H1 (cell line): ENCODE data around the gene CHN2. TPM values are rescaled to one million over a fixed set of nuclear protein-coding genes. Genes with fewer than 3 reads are reported as not detected.

Experiments used
- CTCF ChIA-PET: fragments of 300-600 bp; sonication (Branson Sonifier 250); formaldehyde crosslinking; loops from one replicate; lab custom pipeline; 2021; ENCODE audit not compliant: partially characterized antibody; lab: Charles Lee
- POLR2A ChIA-PET: fragments of 300-600 bp; sonication (Branson Sonifier 250); formaldehyde crosslinking; loops from one replicate; lab custom pipeline; 2021; ENCODE audit warnings: inconsistent platforms; ENCODE audit not compliant: partially characterized antibody; lab: Charles Lee
- DNase-seq, 2 experiments: peaks; one replicate each; pipeline versions ENCODE4 v3.0.0 to v3.0.0-alpha.2; 2010 to 2022; ENCODE audit warnings: low spot score in 2 of 2, low read depth in 1 of 2, mixed read lengths in 1 of 2
- FAIRE-seq: peaks from 2 replicates; lab custom pipeline; 2011; peaks lifted over from hg19 to GRCh38; lab: Jason Lieb, UNC
- H2AFZ ChIP-seq: 2 replicates; pipeline ENCODE4 v1.8.1; 2012; ENCODE audit warnings: low read length, inconsistent platforms
- H2AK5ac ChIP-seq: 2 replicates; pipeline ENCODE4 v1.6.1; 2013; ENCODE audit warnings: low read depth, low read length
- H2BK120ac ChIP-seq: replicated peaks from 2 replicates; pipeline ENCODE3; 2013; ENCODE audit warnings: low read depth, low read length, inconsistent platforms
- H2BK12ac ChIP-seq: 2 replicates; pipeline ENCODE4 v1.6.1; 2013; ENCODE audit warnings: low read depth, low read length
- H2BK15ac ChIP-seq: 2 replicates; pipeline ENCODE4 v1.6.1; 2013; ENCODE audit warnings: low read length
- H2BK20ac ChIP-seq: 2 replicates; pipeline ENCODE4 v1.6.1; 2013; ENCODE audit warnings: low read length
- H2BK5ac ChIP-seq: 2 replicates; pipeline ENCODE4 v1.6.1; 2013; ENCODE audit warnings: low read depth, low read length
- H3K14ac ChIP-seq: 2 replicates; pipeline ENCODE4 v1.6.1; 2013; ENCODE audit warnings: inconsistent platforms; ENCODE audit not compliant: insufficient read length
- H3K18ac ChIP-seq: 2 replicates; pipeline ENCODE4 v1.6.1; 2013; ENCODE audit warnings: low read length; ENCODE audit errors: extremely low read depth
- H3K23ac ChIP-seq: 2 replicates; pipeline ENCODE4 v1.6.1; 2013; ENCODE audit warnings: inconsistent platforms; ENCODE audit not compliant: insufficient read length
- H3K23me2 ChIP-seq: 2 replicates; pipeline ENCODE4 v1.6.1; 2013; ENCODE audit warnings: low read depth, low read length
- H3K27ac ChIP-seq: 2 replicates; pipeline ENCODE4 v1.6.1; 2011; ENCODE audit warnings: low read depth, low read length, inconsistent platforms
- H3K27me3 ChIP-seq, 4 experiments: replicated peaks in 1 of 4; 1 replicate in 1 of 4; 2 replicates in 3 of 4; pipeline versions ENCODE4 v1.6.1 to v1.8.1; 2011 to 2013; ENCODE audit warnings: low read length in 3 of 4, mild to moderate bottlenecking in 3 of 4, inconsistent platforms in 2 of 4, mixed read lengths in 2 of 4, moderate library complexity in 1 of 4; ENCODE audit not compliant: control insufficient read depth in 3 of 4, insufficient read depth in 3 of 4; ENCODE audit errors: extremely low read depth in 1 of 4
- H3K36me3 ChIP-seq, 4 experiments: 2 replicates each; pipeline versions ENCODE4 v1.6.1 to v1.8.1; 2011 to 2013; ENCODE audit warnings: mild to moderate bottlenecking in 4 of 4, low read length in 3 of 4, moderate library complexity in 2 of 4, control low read depth in 1 of 4, inconsistent platforms in 1 of 4; ENCODE audit not compliant: insufficient read depth in 4 of 4, control insufficient read depth in 2 of 4
- H3K4ac ChIP-seq: replicated peaks from 2 replicates; pipeline ENCODE3; 2013; ENCODE audit warnings: low read length, low read depth, mixed read lengths, inconsistent platforms; ENCODE audit not compliant: insufficient read length
- H3K4me1 ChIP-seq, 4 experiments: replicated peaks in 1 of 4; 1 replicate in 1 of 4; 2 replicates in 3 of 4; pipeline versions ENCODE4 v1.6.1 to v1.8.1; 2011 to 2013; ENCODE audit warnings: low read length in 3 of 4, inconsistent platforms in 2 of 4, mixed read lengths in 1 of 4; ENCODE audit not compliant: insufficient read depth in 4 of 4, control insufficient read depth in 3 of 4
- H3K4me2 ChIP-seq, 2 experiments: 2 replicates each; pipeline versions ENCODE4 v1.6.1 to v1.8.1; 2011 to 2013; ENCODE audit warnings: low read depth in 2 of 2, low read length in 2 of 2, control low read depth in 1 of 2, inconsistent platforms in 1 of 2, mild to moderate bottlenecking in 1 of 2; ENCODE audit not compliant: insufficient read depth in 1 of 2
- H3K4me3 ChIP-seq, 4 experiments: fragments of 200-600, 300-600 bp in 1 of 4; sonication (generic), shearing (Covaris generic), sonication (Bioruptor Twin) in 1 of 4; 2 replicates each; pipeline versions ENCODE4 v1.5.1 to v1.8.1; 2011 to 2016; ENCODE audit warnings: low read length in 4 of 4, low read depth in 3 of 4, control low read depth in 2 of 4, inconsistent platforms in 2 of 4, mild to moderate bottlenecking in 2 of 4, mixed read lengths in 1 of 4, moderate library complexity in 1 of 4; ENCODE audit not compliant: insufficient read depth in 2 of 4; ENCODE audit errors: extremely low read depth in 1 of 4
- H3K56ac ChIP-seq: replicated peaks from 2 replicates; pipeline ENCODE3; 2013; ENCODE audit warnings: low read depth, mild to moderate bottlenecking, mixed read lengths, low read length, inconsistent platforms; ENCODE audit not compliant: insufficient read length
- H3K79me1 ChIP-seq: 2 replicates; pipeline ENCODE4 v1.6.1; 2013; ENCODE audit warnings: low read depth, low read length, control low read depth
- H3K79me2 ChIP-seq, 2 experiments: 2 replicates each; pipeline versions ENCODE4 v1.6.1 to v1.8.1; 2012 to 2013; ENCODE audit warnings: low read length in 2 of 2, mild to moderate bottlenecking in 2 of 2, inconsistent platforms in 1 of 2; ENCODE audit not compliant: insufficient read depth in 2 of 2, control insufficient read depth in 1 of 2
- H3K9ac ChIP-seq, 4 experiments: replicated peaks in 1 of 4; 1 replicate in 1 of 4; 2 replicates in 3 of 4; pipeline versions ENCODE4 v1.6.1 to v1.8.1; 2011 to 2013; ENCODE audit warnings: low read depth in 3 of 4, low read length in 3 of 4, control low read depth in 2 of 4, mild to moderate bottlenecking in 2 of 4, moderate library complexity in 2 of 4, inconsistent platforms in 1 of 4; ENCODE audit errors: extremely low read depth in 1 of 4
- H3K9me3 ChIP-seq, 2 experiments: 2 replicates each; pipeline versions ENCODE4 v1.6.1 to v1.8.1; 2012 to 2013; ENCODE audit warnings: mild to moderate bottlenecking in 2 of 2, moderate library complexity in 2 of 2, control low read depth in 1 of 2, inconsistent platforms in 1 of 2, low read depth in 1 of 2, low read length in 1 of 2, mixed read lengths in 1 of 2; ENCODE audit not compliant: insufficient read depth in 2 of 2
- H4K20me1 ChIP-seq, 2 experiments: replicated peaks in 1 of 2; 2 replicates each; pipeline versions ENCODE3 to v1.8.1; 2011 to 2013; ENCODE audit warnings: inconsistent platforms in 2 of 2, low read length in 2 of 2, mild to moderate bottlenecking in 1 of 2; ENCODE audit not compliant: insufficient read depth in 2 of 2, control insufficient read depth in 1 of 2
- H4K5ac ChIP-seq: 2 replicates; pipeline ENCODE4 v1.6.1; 2013; ENCODE audit warnings: low read length, low read depth, mixed read lengths, inconsistent platforms; ENCODE audit not compliant: insufficient read length
- H4K8ac ChIP-seq: 2 replicates; pipeline ENCODE4 v1.8.0; 2013; ENCODE audit warnings: mild to moderate bottlenecking, moderate library complexity, low read length, inconsistent platforms; ENCODE audit not compliant: insufficient read depth; ENCODE audit errors: extremely low read depth
- H4K91ac ChIP-seq: replicated peaks from 2 replicates; pipeline ENCODE3; 2013; ENCODE audit warnings: low read length, mixed read lengths, inconsistent platforms; ENCODE audit not compliant: insufficient read length
- EGR1 ChIP-seq: IDR thresholded peaks from 2 replicates; pipeline ENCODE4 v1.6.1; 2011; ENCODE audit warnings: low read depth, low read length, borderline replicate concordance
- EP300 ChIP-seq, 2 experiments: IDR thresholded peaks; 1 replicate in 1 of 2; 2 replicates in 1 of 2; pipeline ENCODE4 v1.6.1; 2011 to 2012; ENCODE audit warnings: low read depth in 2 of 2, low read length in 2 of 2, mild to moderate bottlenecking in 2 of 2, borderline replicate concordance in 1 of 2, inconsistent platforms in 1 of 2, moderate library complexity in 1 of 2
- EZH2 ChIP-seq: fragments of 200-600 bp; sonication (generic); IDR thresholded peaks from 2 replicates; pipeline ENCODE4 v1.7.1; 2012; ENCODE audit warnings: low read depth, mild to moderate bottlenecking, moderate library complexity, low read length, inconsistent platforms; ENCODE audit not compliant: severe bottlenecking
- HDAC2 ChIP-seq, 2 experiments: fragments of 300-600 bp in 1 of 2; sonication (generic) in 1 of 2; IDR thresholded peaks; 2 replicates each; pipeline ENCODE4 v1.6.1; 2011 to 2012; ENCODE audit warnings: low read depth in 2 of 2, low read length in 2 of 2, mild to moderate bottlenecking in 2 of 2, moderate library complexity in 2 of 2, borderline replicate concordance in 1 of 2, inconsistent platforms in 1 of 2
- SP2 ChIP-seq: IDR thresholded peaks from 2 replicates; pipeline ENCODE4 v1.6.1; 2012; ENCODE audit warnings: mild to moderate bottlenecking, low read length, inconsistent platforms
- WGBS, 2 experiments: shearing (Covaris generic) in 1 of 2; methylation state at CpG; one replicate each; pipeline versions ENCODE4 v1.1.6 to v1.1.7; 2013 to 2015; ENCODE audit warnings: low lambda C conversion rate in 2 of 2, mixed read lengths in 2 of 2, inconsistent platforms in 1 of 2, low coverage in 1 of 2, missing lambda C conversion rate in 1 of 2; ENCODE audit not compliant: insufficient replicate concordance in 2 of 2, insufficient coverage in 1 of 2, insufficient read length in 1 of 2; ENCODE audit errors: extremely low coverage in 1 of 2, missing lambda C conversion rate in 1 of 2; 5-methylcytosine and 5-hydroxymethylcytosine counted together
- polyA plus RNA-seq, 7 experiments: library from polyadenylated mRNA; depleted of rRNA in 3 of 7; stranded (reverse) in 5 of 7; unstranded in 2 of 7; fragments of >200 nt in 5 of 7; fragments of 200-250 nt in 2 of 7; gene quantifications; 1 replicate in 5 of 7; 2 replicates in 1 of 7; 4 replicates in 1 of 7; pipeline versions ENCODE4 v1.2.1 to v1.2.3, GENCODE V29; 2011 to 2013; ENCODE audit warnings: missing spikeins in 2 of 7, mixed read lengths in 2 of 7
- total RNA-seq: library from RNA; stranded (reverse); fragmentation: NEBNext Ultra II Directional; extraction: Animal tissue kit (Norgen Biotek cat#: 25700); gene quantifications from 2 replicates; pipeline ENCODE4 v1.2.1, GENCODE V29; 2021

CHN2 gene
- total and polyA plus RNA-seq, 2 of the 8 experiments (the other 6 are each of a cell fraction or from before 2014, with no cell fraction given) = 2.9 to 4.8 TPM

GRCh38 chr7:29463504-29464158 is 269.1 kb downstream of the CHN2 start:
- WGBS, 2 experiments = 87% methylated on average over 3 of the region's 3 CpGs; no CpG with 5 or more reads in 1 of the 2 experiments
- FAIRE-seq (no peak), DNase-seq (no peak)
- no peaks in the 10 kb centered on the region for H3K36me3 ChIP-seq
- H2AFZ ChIP-seq = no peak overlapping the region
- no peak overlapping the region for H4K8ac ChIP-seq
- no peak overlapping the region for H3K23ac ChIP-seq
- no peak overlapping the region for H4K91ac ChIP-seq
- no peaks in the 10 kb centered on the region for H3K27me3 ChIP-seq
- H2BK120ac ChIP-seq = no peak overlapping the region
- H4K5ac ChIP-seq = no peak overlapping the region
- ChIA-PET POLR2A (no interaction called here), CTCF (no interaction called here)
- H3K9ac ChIP-seq = no peak overlapping the region
- no peaks in the 10 kb centered on the region for H4K20me1 ChIP-seq
- H3K9me3 ChIP-seq = no peaks in the 10 kb centered on the region
- no peak overlapping the region for H3K27ac ChIP-seq
- H3K4me1 ChIP-seq = no peaks in the 10 kb centered on the region
- no peaks in the 10 kb centered on the region for H3K79me1 ChIP-seq
- no peaks in the 10 kb centered on the region for H3K23me2 ChIP-seq
- no peak overlapping the region for H2BK20ac ChIP-seq
- H2BK12ac ChIP-seq = no peak overlapping the region
- H3K14ac ChIP-seq = no peak overlapping the region
- no peak overlapping the region for H3K4me2 ChIP-seq
- H3K4me3 ChIP-seq = no peak overlapping the region
- H2AK5ac ChIP-seq = no peak overlapping the region
- H3K18ac ChIP-seq = no peak overlapping the region
- H3K79me2 ChIP-seq = no peaks in the 10 kb centered on the region
- no peak overlapping the region for H3K4ac ChIP-seq
- no peak for TF ChIP-seq HDAC2 (IDR thresholded peaks at IDR 0.05; ENCODE audit: borderline replicate concordance in 1 of 2, low read depth in 2 of 2, low read length in 2 of 2)
- TF ChIP-seq EZH2 = no peak
- no peak for TF ChIP-seq EGR1
- no peak for TF ChIP-seq SP2
- no peak for TF ChIP-seq EP300 (IDR thresholded peaks at IDR 0.05; ENCODE audit: borderline replicate concordance in 1 of 2, low read depth in 2 of 2, low read length in 2 of 2)
- no peak overlapping the region for H2BK15ac ChIP-seq
- no peak overlapping the region for H3K56ac ChIP-seq
- H2BK5ac ChIP-seq = no peak overlapping the region
